ENCODE data around the gene IL5.
"Not testable (repeated sequence)": the region's sequence is repeated elsewhere in the genome, so short reads cannot be mapped to it uniquely, and the experiment has no call there.

IL5 gene

DNA sequence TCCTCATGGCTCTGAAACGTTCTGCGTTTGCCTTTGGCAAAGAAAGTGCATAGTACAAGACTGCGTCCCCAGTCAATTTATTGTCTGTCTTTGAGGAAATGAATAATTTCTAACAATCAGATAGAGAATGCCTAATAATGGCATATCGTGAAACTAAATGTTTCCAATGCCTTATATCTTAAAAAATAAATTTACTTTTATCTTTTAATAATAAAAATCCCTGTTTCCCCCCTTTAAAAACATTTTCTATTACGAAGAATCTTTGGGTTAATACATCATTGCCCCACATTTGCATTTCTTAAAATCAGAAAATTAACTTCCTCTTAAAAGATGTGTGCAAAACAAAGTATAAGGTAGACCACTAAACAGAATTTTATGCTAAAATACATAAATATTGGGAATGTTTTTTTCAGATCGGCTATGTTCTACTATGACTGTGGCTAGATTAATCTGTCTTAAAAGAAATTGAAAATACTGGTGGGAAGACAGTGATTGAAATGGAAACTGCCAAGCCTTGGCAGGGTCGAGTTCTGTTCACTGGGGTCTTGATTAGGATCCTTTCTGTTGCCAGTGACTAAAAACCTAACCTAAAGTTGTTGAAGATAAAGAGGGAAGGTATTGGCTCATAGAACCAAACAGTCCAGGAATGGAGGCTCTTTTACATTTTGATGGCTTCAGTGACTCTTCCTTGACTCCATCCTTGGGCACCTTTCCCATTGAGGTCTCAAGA is at the start of gene IL5:
Gene IL5, minus strand, starts transcription at position 51 of the 730 bp plus-strand sequence. Its CDS starts 44 bp downstream, at position 7.
- TF ChIP-seq GATA1 (IDR thresholded peaks at IDR 0.05; ENCODE audit: low read depth, low read length) (no peak), POLR2A (IDR thresholded peaks at IDR 0.05; ENCODE audit: low read length) (no peak)

DNA sequence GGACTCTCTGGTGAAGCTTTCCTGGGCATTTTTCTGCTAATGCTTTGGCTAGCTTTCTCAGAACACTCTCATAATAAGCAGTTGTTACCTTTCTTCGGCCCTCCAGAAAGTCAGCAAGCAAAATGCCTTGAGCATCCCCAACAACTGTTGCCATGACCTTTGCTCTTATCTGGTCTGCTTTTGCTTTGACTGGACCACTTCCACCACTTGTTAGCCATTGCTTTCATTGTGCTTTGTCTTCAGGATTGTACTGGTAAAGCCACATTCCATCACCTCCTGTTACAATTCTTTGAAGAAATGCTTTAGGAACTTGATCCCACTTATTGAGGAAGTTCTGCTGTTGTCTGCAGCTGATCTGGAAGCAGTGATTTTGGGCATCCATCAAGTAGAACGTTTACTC is 49.2 kb upstream of the IL5 start:
- TF ChIP-seq GATA1 (IDR thresholded peaks at IDR 0.05; ENCODE audit: low read depth, low read length): no peak
- no peak for TF ChIP-seq POLR2A (IDR thresholded peaks at IDR 0.05; ENCODE audit: low read length)
- no peak for DNase-seq

More for the DNA sequence above, at the start of gene IL5:
- no peak for DNase-seq

- TF ChIP-seq GATA1 (IDR thresholded peaks at IDR 0.05; ENCODE audit: low read depth, low read length) (no peak), POLR2A (IDR thresholded peaks at IDR 0.05; ENCODE audit: low read length) (no peak)
- DNase-seq: peak; percentile 43 to 69
Observed at GRCh38 chr5:132591145-132591544, 47.8 kb upstream of the IL5 start.

DNA sequence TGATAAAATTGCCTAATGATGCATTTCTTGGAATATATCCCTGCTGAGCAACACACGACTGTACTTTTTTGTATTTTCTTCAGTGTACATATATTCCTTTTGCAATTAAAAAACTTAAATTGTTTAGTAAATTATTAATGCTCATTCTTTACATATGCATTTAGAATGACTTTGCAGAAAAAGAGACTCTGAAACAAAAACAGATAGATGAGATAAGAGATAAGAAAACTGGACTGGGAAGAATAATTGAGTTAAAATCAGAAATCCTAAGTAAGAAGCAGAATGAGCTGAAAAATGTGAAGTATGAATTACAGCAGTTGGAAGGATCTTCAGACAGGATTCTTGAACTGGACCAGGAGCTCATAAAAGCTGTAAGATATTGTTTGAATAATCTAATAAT is 46.1 kb upstream of the IL5 start:
- no peak for DNase-seq
- TF ChIP-seq GATA1 (IDR thresholded peaks at IDR 0.05; ENCODE audit: low read depth, low read length) (no peak), POLR2A (IDR thresholded peaks at IDR 0.05; ENCODE audit: low read length) (no peak)

DNA sequence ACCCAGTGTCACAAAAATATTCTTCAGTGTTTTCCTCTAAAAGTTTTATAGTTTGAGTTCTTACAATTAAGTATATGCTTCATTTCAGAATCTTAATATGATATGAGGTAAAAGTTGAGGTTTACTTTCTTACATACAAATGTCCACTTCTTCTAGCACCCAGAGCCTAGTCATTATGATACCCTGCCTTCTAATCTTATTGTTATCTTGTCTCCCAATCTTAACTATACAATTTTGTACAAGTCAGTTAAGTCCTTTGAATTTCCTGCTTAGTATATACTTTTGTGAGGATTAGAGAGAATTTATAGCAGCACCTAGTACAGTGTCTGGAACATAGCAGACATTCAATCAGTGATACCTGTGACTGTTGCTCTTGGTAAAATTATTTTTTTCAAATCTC is 42.7 kb upstream of the IL5 start:
- no peak for TF ChIP-seq GATA1 (IDR thresholded peaks at IDR 0.05; ENCODE audit: low read depth, low read length)
- TF ChIP-seq POLR2A (IDR thresholded peaks at IDR 0.05; ENCODE audit: low read length): no peak
- no peak for DNase-seq

DNA sequence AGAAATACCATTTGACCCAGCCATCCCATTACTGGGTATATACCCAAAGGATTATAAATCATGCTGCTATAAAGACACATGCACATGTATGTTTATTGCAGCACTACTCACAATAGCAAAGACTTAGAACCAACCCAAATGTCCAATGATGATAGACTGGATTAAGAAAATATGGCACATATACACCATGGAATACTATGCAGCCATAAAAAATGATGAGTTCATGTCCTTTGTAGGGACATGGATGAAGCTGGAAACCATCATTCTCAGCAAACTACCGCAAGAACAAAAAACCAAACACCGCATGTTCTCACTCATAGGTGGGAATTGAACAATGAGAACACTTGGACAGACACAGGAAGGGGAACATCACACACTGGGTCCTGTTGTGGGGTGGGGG is 41.2 kb upstream of the IL5 start:
- not testable (repeated sequence) for DNase-seq

GRCh38 chr5:132576123-132576522 is 32.8 kb upstream of the IL5 start:
- DNase-seq: no peak
- TF ChIP-seq GATA1 (IDR thresholded peaks at IDR 0.05; ENCODE audit: low read depth, low read length) (no peak), POLR2A (IDR thresholded peaks at IDR 0.05; ENCODE audit: low read length) (no peak)

GRCh38 chr5:132566657-132567056 is 23.3 kb upstream of the IL5 start:
- no peak for TF ChIP-seq POLR2A (IDR thresholded peaks at IDR 0.05; ENCODE audit: low read length)
- no peak for TF ChIP-seq GATA1 (IDR thresholded peaks at IDR 0.05; ENCODE audit: low read depth, low read length)
- DNase-seq: no peak

- DNase-seq: not testable (repeated sequence)
Observed at GRCh38 chr5:132564555-132564954, 21.2 kb upstream of the IL5 start.

- no peak for TF ChIP-seq GATA1 (IDR thresholded peaks at IDR 0.05; ENCODE audit: low read depth, low read length)
- no peak for TF ChIP-seq POLR2A (IDR thresholded peaks at IDR 0.05; ENCODE audit: low read length)
- no peak for DNase-seq
Observed at GRCh38 chr5:132561601-132562000, 18.3 kb upstream of the IL5 start.

DNA sequence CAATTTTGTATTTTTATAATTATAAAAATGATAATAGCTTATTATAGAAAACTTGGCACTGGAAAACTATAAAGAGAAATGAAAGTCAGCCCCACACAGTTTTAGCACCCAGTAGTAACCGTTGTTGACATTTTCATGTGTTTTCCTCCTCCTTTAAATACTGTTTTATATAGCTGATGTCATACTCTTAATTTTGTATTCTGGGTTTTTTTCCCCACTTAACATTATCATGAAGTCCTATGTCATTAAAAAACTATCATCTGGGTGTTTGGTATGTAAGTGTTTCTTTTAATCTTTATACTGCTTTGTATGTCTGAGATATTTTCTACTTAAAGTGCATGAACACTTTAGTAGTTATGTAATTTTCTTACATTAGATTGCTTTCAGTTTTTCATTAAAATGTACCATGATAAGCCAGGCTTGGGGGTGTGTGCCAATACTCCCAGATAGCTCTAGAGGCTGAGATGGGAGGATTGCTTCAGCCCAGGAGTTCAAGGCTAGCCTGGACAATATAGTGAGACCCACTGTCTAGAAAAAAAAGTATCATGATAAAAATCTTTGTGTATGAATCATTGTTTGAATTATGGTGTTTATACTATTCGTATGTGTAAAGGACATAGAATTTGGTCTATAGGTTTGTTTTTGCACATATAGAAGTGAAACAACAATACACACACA is 16.2 kb upstream of the IL5 start:
- TF ChIP-seq POLR2A (IDR thresholded peaks at IDR 0.05; ENCODE audit: low read length) (no peak), GATA1 (IDR thresholded peaks at IDR 0.05; ENCODE audit: low read depth, low read length) (no peak)

DNA sequence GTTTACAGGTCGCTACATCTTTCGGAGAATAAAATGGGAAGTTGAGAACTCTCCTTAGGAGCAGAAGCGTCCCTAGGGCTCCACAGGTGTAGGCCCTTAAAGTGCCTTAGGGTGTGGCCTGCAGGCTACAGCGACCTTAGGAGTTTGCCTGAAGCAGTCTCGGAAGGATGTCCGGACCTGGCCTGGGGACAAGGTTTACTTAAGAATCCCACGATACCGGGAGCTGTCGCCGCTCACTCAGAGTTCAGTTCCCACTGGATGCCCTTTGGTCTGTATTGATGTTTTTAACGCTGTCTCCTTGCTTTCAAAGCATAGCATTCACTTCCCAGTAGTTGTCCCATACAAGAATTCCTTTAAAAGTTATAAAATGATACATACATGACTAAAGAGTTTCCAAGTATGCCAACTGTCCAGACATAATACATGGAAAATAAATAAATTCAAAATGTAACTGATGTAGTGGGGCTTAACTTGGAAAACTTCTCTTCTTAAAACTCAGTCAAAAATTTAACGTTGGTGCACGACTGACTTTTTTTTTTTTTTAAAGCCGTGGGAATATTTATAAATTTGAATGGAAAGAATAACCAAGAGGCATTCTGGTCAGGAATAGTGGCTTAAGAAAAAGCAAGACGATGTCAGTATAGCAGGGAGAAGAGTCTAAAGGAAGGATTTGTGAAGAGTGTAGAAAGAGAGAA is 14.3 kb upstream of the IL5 start:
- TF ChIP-seq GATA1 (IDR thresholded peaks at IDR 0.05; ENCODE audit: low read depth, low read length): no peak
- TF ChIP-seq POLR2A (IDR thresholded peaks at IDR 0.05; ENCODE audit: low read length): no peak
- peak; percentile 77 to 78 for DNase-seq

More for the DNA sequence above, 16.2 kb upstream of the IL5 start:
- peak; percentile 16 to 20 for DNase-seq

DNA sequence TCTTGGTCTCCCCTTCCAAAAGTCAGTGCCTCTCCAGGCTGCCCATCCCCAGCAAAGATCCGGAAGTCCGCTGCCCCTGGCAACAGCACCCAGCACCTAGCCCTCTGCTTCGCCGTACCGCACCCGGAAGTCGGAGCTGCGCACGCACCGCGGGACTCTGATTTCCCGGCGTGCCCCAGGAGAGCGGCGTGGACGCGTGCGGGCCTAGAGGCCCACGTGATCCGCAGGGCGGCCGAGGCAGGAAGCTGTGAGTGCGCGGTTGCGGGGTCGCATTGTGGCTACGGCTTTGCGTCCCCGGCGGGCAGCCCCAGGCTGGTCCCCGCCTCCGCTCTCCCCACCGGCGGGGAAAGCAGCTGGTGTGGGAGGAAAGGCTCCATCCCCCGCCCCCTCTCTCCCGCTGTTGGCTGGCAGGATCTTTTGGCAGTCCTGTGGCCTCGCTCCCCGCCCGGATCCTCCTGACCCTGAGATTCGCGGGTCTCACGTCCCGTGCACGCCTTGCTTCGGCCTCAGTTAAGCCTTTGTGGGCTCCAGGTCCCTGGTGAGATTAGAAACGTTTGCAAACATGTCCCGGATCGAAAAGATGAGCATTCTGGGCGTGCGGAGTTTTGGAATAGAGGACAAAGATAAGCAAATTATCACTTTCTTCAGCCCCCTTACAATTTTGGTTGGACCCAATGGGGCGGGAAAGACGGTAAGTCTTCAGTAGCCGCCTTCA is 13.6 kb upstream of the IL5 start, which contains the start of gene RAD50:
Gene RAD50, plus strand, starts transcription at position 215 of the 715 bp plus-strand sequence. Its CDS starts 348 bp downstream, at position 563.
- peak; percentile 94 to 95 for DNase-seq
- TF ChIP-seq GATA1 (IDR thresholded peaks at IDR 0.05; ENCODE audit: low read depth, low read length) (no peak), POLR2A (IDR thresholded peaks at IDR 0.05; ENCODE audit: low read length) (peak; percentile 94)
